Tibial artery (tissue), 4 donors: ENCODE measurements around the gene SNCAIP.
"Not testable (repeated sequence)": the region's sequence is repeated elsewhere in the genome, so short reads cannot be mapped to it uniquely, and the experiment has no call there.

Experiments
- DNase-seq, 2 donors: peaks; one replicate each; pipeline ENCODE4 v3.0.0-alpha.2; 2019
- H3K27ac ChIP-seq, 2 donors: fragments of 200-600 bp; sonication (generic) in 1 of 2; 1 replicate in 1 of 2; 2 replicates in 1 of 2; pipeline ENCODE4 v1.5.1; 2018 to 2019; ENCODE audit warnings: mild to moderate bottlenecking in 1 of 2
- H3K27me3 ChIP-seq, 2 donors: fragments of 200-600 bp; sonication (generic) in 1 of 2; one replicate each; pipeline versions ENCODE4 v1.5.1 to v1.6.0; 2016 to 2019
- H3K36me3 ChIP-seq, 3 donors: fragments of 200-600 bp; sonication (generic) in 2 of 3; one replicate each; pipeline ENCODE4 v1.5.1; 2016 to 2019; ENCODE audit warnings: mild to moderate bottlenecking in 2 of 3
- H3K4me1 ChIP-seq, 4 donors: fragments of 200-600 bp; sonication (generic) in 2 of 4; 1 replicate in 3 of 4; 2 replicates in 1 of 4; pipeline ENCODE4 v1.5.1; 2016 to 2019
- H3K4me3 ChIP-seq, 2 donors: fragments of 200-600 bp; sonication (generic) in 1 of 2; 1 replicate in 1 of 2; 2 replicates in 1 of 2; pipeline ENCODE4 v1.5.1; 2018 to 2019; ENCODE audit warnings: mild to moderate bottlenecking in 2 of 2
- H3K9me3 ChIP-seq, 3 donors: fragments of 200-600 bp; sonication (generic) in 1 of 3; one replicate each; pipeline ENCODE4 v1.5.1; 2016 to 2019
- CTCF ChIP-seq, 2 experiments: fragments of 200-600 bp in 1 of 2; fragments of 450-650 bp in 1 of 2; IDR thresholded peaks; one replicate each; pipeline ENCODE4 v1.5.1; 2017 to 2019; ENCODE audit warnings: antibody characterized with exemption in 2 of 2, mild to moderate bottlenecking in 1 of 2, moderate library complexity in 1 of 2
- intact Hi-C: fragments of 100-400 bp; cut with DNase I; formaldehyde crosslinking; loops from one replicate; pipeline ENCODE4 v1.15.0; 2023; ENCODE audit warnings: low total_unique reads

Gene SNCAIP

DNA sequence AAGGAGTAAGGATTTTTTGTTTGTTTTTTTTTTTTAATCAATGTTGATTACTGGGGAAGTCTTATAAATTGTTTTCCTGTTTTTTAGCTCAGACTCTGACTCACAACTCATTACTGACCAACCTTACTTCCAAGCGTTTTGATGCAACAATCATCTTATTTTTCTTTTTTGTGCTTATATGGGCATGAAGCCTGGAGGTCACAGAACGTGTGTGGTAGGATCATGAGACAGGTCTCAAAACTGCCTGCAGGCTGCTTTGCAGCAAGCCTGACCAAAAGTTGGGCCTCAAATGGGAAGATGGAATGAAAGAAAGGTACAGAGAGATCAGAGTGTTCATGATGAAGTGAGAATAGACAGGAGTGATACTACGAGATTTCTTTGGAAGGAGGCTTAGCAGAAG is 38.5 kb downstream of the SNCAIP start:
- Histone ChIP-seq H3K36me3 (no peaks in the 10 kb centered on the region), H3K9me3 (no peaks in the 10 kb centered on the region), H3K27me3 (no peaks in the 10 kb centered on the region), H3K27ac (no peak overlapping the region), H3K4me1 (no peaks in the 10 kb centered on the region), H3K4me3 (no peak overlapping the region)
- DNase-seq: no peak
- intact Hi-C loops: no loop called here
- TF ChIP-seq CTCF (IDR thresholded peaks at IDR 0.05): no peak

DNA sequence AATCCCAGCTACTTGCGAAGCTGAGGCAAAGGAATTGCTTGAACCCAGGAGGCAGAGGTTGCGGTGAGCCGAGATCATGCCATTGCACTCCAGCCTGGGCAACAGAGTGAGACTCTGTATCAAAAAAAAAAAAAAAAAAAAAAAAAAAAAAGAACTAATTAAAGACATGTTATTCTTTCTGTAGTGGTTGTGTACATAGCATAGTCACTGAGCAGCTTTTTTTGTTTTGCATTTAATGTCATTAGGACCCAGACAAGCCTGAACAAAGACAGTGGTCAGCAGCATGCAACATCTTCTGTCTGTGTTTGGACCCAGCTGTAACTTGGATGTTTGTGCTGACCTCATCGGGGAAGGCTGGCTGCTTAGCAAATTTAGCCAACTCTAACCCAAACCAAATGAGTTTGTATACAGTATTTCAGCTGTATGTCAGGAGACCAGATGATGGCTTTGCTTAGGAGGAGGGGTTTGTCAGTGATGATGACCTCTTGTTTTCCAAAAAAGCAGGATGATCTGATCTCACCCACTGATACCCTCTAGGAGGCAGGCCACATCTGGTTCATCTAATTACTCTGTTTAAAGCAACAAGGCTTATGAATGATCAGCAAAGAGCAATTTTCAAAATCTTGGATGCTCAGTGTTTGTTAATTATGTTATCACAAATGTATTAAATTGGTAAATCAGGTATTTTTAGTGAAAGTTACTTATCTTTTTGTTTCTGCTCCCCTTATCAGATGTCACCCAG is 39.5 kb downstream of the SNCAIP start:
- DNase-seq: no peak
- TF ChIP-seq CTCF (IDR thresholded peaks at IDR 0.05): no peak
- no peaks in the 10 kb centered on the region for H3K27me3 ChIP-seq
- intact Hi-C loops: no loop called here
- H3K4me1 ChIP-seq: no peaks in the 10 kb centered on the region
- no peaks in the 10 kb centered on the region for H3K36me3 ChIP-seq
- no peaks in the 10 kb centered on the region for H3K9me3 ChIP-seq
- H3K4me3 ChIP-seq: no peak overlapping the region
- H3K27ac ChIP-seq: no peak overlapping the region

- Histone ChIP-seq H3K4me3 (no peak overlapping the region), H3K27me3 (no peaks in the 10 kb centered on the region), H3K27ac (no peak overlapping the region), H3K4me1 (no peaks in the 10 kb centered on the region), H3K9me3 (no peaks in the 10 kb centered on the region), H3K36me3 (no peaks in the 10 kb centered on the region)
- no peak for TF ChIP-seq CTCF (IDR thresholded peaks at IDR 0.05)
- DNase-seq: no peak
- intact Hi-C loops: no loop called here
Measured at GRCh38 chr5:122352331-122352730, 40.3 kb downstream of the SNCAIP start.

DNA sequence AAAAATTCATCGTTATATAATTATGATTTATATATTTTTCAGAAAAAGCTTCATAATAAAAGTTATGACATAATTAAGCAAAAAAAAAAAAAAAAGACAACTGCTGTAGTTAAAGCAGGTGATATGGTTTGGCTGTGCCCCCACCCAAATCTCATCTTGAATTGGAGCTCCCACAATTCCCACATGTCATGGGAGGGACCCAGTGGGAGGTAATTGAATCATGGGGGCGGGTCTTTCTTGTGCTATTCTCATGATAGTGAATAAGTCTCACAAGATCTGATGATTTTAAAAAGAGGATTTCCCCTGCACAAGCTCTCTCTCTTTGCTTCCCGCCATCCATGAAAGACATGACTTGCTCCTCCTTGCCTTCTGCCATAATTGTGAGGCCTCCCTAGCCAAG is 41.3 kb downstream of the SNCAIP start:
- H3K27ac ChIP-seq, H3K4me1 ChIP-seq, H3K9me3 ChIP-seq, H3K36me3 ChIP-seq, H3K27me3 ChIP-seq, DNase-seq, intact Hi-C loops, H3K4me3 ChIP-seq: not testable (repeated sequence)

- DNase-seq: no peak
- Histone ChIP-seq H3K36me3 (no peaks in the 10 kb centered on the region), H3K4me1 (no peaks in the 10 kb centered on the region), H3K4me3 (no peak overlapping the region), H3K27ac (no peak overlapping the region), H3K27me3 (no peaks in the 10 kb centered on the region), H3K9me3 (no peaks in the 10 kb centered on the region)
- intact Hi-C loops: no loop called here
- TF ChIP-seq CTCF (IDR thresholded peaks at IDR 0.05): no peak
Measured at GRCh38 chr5:122354293-122354692, 42.3 kb downstream of the SNCAIP start.

DNA sequence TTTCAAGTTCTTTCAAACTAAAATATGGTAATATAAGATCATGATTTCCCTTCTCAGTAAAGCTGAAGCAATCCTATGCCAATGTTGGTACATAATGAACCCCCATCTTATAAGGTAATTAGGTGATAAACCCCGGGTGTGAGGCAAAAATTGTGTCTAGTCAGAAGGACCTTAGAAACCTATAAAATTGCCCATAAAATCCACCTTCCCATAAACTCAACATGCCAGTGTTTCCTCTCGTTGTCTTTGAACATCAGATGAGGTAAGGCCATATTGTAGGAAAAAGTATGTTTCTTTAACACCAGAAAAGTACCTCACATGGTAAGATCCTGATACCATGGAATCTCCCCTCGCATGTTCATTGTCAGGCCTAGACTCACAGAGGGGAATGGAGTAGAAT is 43.3 kb downstream of the SNCAIP start:
- no peak for DNase-seq
- no peak overlapping the region for H3K27ac ChIP-seq
- intact Hi-C loops: no loop called here
- no peaks in the 10 kb centered on the region for H3K9me3 ChIP-seq
- H3K27me3 ChIP-seq: no peaks in the 10 kb centered on the region
- no peak overlapping the region for H3K4me3 ChIP-seq
- TF ChIP-seq CTCF (IDR thresholded peaks at IDR 0.05): no peak
- H3K36me3 ChIP-seq: no peaks in the 10 kb centered on the region
- H3K4me1 ChIP-seq: no peaks in the 10 kb centered on the region
